HG03159 (cell line): Measurements from ENCODE around the gene ZNF407.

Source experiments
- ATAC-seq: cut with Tn5 transposase; IDR thresholded peaks from one replicate; pipeline ENCODE4 v1.9.1; 2021; ENCODE audit warnings: mild to moderate bottlenecking, moderate library complexity; ENCODE audit not compliant: unreplicated experiment

ZNF407 gene

DNA sequence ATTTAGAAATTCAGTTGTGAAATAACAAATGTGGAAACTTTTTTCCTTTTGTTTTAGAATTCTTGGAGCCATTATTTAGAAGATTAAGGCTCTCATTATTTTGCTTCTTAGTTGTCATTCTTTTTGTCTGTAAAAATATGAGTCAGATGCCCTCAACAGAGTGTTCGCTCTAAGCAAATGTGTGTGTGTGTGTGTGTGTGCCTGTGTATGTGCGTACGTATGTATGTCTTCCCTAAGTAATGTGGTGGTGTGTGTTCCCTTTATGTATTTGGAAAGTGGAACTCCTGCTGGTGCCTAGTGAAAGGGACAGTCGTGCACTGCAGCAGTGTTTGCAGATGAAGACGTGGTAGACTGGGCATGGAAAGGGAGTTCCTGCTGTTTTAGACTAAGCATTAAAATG is 27.5 kb downstream of the ZNF407 start:
- ATAC-seq = no peak

DNA sequence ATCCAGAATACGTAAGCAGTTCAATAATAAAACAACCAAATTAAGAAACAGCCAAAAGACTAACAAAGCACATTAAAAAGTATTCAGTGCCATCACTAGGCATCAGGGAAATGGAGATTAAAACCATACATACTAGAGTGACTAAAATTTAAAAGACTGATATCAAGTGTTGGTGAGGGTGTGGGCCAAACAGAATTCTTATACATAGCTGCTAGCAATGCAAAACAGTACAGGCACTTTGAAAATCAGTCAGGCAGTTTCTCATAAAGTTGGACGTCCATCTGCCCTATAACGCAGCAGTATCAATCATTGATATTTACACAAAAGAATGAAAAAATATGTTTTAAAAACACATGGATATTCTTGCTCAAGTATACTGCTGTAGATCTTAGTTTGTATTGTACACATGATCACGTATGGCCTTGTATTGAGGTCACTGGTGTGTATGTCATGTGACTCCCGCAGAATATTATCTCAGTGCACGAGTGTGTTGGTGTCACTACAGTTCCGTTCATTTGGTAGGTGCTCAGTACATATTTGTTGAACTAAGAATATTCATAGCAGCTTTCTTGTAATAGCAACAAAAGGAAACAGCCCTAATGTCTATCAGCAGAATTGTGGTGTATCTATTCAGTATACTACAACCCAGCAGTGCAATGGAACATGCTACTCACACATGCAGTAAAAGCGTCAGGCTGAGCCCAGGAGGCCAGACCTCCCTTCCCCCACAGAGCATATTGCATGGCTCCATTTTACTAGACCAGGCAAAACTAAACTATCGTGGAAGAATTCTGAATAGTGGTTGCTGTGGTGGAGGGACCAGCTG is 28.6 kb downstream of the ZNF407 start:
- ATAC-seq = no peak

DNA sequence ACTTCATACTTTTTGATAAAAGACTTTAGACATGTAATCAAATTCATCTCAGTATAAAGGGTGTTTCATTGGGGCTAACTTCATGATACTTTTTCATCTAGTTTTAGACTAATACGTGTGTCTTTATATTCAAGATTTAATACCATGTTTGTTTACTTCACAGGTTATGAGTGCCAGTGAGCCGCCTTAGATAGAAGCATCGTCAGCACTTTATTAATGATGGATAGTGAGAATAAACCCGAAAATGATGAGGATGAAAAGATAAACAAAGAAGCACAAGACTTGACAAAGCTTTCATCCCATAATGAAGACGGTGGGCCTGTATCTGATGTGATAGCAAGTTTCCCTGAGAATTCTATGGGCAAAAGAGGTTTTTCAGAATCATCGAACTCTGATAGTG is 33.1 kb downstream of the ZNF407 start:
- ATAC-seq = no peak

DNA sequence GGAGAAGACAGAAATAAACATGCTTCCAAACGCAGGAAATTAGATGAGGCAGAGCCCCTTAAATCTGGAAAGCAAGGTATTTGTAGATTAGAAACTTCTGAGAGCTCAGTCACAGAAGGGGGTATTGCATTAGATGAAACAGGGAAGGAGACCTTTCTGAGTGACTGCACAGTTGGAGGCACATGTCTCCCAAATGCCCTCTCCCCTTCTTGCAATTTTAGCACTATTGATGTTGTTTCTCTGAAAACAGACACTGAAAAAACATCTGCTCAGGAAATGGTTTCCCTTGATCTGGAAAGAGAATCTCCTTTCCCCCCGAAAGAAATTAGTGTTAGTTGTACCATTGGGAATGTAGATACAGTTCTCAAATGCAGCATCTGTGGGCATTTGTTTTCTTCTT is 33.5 kb downstream of the ZNF407 start:
- no peak for ATAC-seq

DNA sequence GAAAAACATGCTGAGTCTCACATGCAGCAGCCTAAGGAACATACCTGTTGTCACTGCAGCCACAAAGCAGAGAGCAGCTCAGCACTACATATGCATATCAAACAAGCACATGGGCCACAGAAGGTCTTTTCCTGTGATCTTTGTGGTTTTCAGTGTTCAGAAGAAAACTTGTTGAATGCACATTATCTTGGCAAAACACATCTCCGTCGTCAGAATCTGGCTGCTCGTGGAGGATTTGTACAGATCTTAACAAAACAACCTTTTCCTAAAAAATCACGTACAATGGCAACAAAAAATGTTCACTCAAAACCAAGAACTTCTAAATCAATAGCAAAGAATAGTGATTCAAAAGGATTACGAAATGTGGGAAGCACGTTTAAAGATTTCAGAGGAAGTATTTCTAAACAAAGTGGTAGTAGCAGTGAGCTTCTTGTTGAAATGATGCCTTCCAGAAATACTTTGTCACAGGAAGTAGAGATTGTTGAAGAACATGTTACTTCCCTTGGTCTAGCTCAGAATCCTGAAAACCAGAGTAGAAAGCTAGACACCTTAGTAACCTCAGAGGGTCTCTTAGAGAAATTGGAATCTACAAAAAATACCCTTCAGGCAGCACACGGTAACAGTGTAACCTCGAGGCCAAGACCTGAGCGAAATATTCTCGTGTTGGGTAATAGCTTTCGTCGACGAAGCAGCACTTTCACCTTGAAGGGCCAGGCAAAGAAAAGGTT is 34.1 kb downstream of the ZNF407 start:
- ATAC-seq = no peak

DNA sequence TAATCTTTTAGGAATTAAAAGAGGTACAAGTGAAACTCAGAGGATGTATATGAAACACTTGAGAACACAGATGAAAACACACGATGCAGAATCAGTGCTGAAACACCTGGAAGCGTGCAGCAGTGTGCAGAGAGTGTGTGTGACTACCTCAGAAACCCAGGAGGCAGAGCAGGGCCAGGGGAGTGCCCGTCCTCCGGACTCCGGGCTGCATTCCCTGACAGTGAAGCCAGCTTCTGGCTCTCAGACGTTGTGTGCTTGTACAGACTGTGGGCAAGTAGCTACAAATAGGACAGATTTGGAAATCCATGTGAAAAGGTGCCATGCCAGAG is 34.6 kb downstream of the ZNF407 start:
- ATAC-seq = no peak

DNA sequence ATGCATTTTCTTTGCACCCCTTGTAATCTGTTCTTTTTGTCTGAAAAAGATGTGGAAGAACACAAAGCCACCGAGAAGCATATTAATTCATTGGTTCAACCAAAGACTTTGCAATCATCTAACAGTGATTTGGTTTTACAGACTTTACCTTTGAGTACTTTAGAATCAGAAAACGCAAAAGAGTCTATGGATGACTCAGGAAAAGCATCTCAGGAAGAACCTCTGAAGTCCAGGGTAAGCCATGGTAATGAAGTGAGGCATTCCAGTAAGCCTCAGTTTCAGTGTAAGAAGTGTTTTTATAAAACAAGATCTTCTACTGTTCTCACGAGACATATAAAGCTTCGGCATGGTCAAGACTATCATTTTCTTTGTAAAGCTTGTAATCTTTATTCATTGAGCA is 35.2 kb downstream of the ZNF407 start:
- ATAC-seq = no peak

DNA sequence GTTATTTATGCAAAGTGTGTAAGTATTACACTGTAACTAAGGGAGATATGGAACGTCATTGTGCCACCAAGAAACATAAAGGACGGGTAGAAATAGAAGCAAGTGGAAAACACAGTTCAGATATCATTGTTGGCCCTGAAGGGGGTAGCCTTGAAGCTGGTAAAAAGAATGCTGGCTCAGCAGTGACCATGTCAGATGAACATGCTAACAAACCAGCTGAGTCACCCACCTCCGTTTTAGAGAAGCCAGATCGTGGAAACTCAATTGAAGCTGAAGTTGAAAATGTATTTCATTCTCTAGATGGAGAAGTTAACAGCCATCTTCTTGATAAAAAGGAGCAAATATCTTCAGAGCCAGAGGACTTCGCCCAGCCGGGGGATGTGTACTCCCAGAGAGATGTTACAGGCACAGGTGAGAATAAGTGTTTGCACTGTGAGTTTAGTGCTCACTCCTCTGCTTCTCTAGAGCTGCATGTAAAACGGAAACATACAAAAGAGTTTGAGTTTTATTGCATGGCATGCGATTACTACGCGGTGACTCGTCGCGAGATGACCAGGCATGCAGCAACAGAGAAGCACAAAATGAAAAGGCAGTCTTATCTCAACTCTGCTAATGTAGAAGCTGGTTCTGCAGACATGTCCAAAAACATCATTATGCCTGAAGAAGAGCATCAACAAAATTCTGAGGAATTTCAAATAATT is 36.1 kb downstream of the ZNF407 start:
- no peak for ATAC-seq

DNA sequence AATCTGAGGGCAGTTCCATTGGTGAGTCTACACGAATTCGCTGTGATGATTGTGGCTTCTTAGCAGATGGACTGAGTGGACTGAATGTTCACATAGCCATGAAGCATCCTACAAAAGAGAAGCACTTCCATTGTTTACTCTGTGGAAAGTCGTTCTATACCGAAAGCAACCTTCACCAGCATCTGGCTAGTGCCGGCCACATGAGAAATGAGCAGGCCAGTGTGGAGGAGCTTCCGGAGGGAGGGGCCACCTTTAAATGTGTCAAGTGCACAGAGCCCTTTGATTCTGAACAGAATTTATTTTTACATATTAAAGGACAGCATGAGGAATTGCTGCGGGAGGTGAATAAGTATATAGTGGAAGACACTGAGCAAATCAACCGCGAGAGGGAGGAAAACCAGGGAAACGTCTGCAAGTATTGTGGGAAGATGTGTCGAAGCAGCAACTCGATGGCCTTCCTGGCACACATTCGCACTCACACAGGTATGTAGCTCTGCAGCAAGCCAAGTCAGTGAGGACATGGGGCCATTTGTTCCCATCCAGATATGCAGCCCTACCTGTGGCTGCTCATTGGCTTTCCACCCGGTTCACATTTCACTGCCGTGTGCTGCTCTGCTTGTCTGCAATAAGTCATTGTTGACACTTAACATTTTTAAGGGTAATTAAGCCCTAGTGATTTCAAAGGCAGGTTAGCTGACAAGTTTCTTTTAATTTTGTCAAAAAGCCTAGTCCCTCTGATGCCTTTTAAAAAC is 37.7 kb downstream of the ZNF407 start:
- ATAC-seq = no peak

DNA sequence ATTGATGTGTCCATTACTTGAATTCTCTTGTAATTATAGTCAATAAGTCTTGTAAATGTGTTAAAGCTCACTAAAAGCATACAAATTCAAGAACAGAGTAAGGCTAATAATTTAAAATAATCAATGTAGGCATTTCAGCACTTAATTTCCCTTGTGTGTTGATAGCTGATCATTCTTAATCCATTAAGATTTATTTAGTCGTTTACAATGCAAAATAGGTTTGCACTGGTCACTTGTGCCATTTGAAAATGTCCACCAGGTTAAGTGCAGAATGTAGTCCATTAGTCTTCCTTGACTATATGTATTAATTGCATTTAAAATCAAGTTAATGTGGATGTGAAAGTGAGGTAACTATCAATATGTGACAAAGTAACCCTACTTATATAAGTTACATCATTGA is 39.4 kb downstream of the ZNF407 start:
- no peak for ATAC-seq

DNA sequence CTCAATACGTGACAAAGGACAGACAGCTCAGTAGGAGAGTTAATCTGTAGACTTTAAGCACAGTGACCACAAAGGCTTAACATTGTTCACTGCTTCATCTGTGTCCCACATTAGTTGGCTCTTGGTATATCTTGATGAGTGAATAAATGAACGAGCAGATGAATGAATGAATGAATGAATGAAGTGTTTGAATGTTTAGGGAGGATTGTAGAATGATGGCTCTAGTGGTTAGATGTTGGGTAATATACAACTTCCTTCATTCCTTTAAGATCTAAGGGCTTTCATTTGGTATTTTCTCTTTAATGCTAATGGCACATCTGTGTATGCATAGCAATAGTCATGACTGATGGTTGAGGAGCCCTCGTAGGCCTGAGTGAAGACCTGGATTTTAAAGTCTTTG is 40.5 kb downstream of the ZNF407 start:
- no peak for ATAC-seq

DNA sequence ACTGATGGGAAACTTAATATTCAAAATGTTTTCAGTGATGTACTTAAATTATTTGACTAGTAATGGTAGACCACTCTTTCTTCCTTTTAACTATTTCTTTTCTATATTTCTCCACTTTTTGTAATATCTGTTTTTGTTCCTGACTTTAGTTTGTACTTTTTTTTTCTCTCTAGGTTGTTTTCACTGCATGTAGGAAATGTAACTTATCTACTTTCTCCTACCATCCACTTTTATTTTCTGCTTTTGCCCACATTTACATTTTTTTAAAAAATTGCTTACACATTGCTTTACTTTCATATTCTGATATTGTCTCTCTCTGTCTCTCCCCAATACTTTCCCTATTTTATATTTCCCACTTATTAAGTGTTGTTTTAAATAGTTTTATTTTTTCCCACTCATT is 47.0 kb downstream of the ZNF407 start:
- no peak for ATAC-seq

DNA sequence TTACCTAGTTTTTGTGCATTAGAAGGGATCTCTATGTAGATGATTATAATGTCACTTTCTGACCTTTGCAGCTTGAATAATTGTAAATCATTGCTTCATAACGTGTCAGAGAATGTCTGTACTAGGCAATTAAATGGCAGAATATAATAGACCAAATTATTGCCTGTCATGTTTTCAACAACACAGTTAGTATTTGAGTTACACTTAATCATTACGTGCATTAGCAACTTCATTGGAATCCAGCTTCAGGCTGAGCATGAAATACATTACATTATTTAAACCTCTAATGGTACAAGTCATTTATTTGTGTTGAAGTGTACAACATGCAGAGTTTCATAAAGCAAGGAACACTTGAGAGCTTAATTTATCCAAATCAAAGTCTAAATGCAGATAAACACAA is 48.0 kb downstream of the ZNF407 start:
- ATAC-seq = no peak

DNA sequence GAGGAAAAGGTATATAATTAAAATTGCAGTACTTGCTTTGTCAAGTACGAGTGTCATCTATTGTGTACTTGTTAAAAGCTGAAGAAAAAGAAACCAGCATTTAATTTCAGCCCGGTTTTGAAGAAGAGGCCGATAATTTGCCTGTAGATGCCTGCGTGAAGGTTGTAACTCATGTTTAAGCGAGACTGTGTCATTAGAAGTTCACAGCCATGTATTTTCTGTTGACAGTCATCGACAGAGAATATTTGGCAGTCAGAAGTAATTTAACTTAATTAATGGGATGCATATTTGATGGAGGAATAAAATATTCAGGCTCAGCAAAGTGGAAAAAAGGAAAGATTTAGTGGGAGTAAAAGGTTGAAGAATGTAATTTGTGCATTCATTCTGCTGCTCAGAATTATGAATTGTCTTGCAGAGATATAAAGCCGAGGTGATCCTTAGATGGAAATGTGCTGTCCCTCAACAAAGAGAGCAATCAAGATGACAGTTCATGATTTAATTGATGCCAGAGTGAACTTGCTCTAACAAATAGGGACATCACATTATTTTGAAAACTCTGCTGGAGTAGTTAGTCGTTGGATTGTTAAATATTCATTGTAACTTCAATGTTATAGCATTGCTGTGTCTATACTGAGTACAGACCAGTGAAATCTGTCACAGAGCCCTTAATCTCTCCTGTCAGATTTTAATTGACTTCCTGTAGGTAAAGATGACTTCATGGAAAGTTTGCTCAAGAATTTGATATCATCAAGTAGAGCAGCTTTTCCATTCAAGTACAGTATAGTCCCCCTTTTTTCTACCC is 53.9 kb downstream of the ZNF407 start:
- no peak for ATAC-seq

DNA sequence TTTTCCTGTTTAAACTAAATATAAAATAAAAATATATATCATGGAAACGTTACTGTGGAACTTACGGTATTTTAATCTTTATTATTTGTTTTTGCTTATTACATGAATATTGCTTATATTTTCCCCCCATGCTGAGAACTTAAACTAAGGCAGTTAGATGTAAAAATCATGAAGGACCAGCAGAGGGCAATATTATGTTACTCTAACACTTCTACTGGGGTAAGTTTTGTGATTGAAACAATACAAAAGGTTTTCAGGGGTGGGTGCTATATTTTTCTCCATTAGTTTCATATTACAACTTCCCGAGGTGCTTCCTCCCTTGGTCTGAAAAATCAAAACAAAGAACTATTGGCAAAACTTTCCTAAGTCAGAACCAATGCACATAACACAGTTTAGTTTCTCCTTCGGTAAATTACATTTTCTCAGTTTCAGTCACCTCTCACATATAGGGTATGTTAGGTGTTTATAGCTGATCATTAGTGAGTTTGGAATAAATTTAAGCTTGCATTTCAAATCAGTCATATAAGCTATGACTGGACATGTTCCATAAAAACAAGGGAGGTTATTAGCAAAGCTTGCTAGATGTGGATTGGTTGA is 54.8 kb downstream of the ZNF407 start:
- peak; percentile 63 for ATAC-seq

DNA sequence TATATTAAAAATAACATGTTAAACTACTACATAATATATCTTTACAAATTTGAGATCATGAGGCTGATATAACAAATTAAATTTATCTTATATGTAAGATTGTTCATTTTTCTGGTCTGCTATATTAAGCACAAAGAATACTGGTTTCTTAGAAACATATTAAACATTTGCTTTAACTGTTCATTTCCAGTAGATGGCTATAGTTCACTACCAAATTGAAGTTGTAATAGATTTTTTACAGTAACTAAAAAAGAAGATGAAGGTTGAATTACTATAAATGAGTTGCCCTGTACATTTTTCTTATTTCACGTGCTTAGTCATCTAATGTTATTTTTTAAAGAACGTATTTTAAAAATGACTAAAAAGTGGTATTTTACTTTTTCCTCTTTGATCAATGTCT is 57.0 kb downstream of the ZNF407 start:
- no peak for ATAC-seq

DNA sequence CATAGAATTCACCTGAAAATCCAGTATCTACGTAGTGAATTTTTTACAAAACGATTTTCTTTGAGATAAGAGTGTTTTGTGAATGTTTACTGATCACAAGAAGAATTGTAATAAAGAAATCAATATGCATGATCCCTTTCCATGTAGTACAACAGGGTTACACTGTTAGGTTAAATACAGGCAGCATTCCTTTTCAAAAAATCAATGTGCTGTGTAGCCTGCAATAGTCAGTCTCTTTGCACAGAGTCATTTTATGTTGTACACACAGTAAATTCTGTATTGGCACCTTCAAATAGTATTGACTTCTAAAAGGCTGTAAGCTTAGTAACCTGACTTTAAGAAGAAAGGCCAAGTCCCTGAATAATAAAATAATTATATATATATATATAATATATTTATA is 63.3 kb downstream of the ZNF407 start:
- no peak for ATAC-seq

DNA sequence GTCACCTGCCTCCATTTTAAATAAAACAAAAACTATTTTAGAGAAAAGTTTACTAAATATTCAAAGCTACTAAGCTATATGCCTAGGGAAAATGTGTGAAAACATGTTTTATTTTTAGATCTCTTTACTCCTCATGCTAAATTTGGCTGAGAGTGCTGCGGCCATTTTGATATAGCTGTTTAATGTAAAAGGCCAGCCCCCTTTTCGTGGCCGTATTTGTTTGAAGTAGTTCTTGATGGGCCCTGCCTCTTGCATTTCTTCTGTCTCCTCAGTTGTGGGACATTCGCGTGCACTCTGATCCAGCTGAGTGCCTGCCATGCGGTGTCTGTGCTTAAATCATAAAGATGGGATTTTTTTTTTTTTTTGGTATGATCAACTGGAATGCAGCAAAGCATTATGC is 64.0 kb downstream of the ZNF407 start:
- ATAC-seq = no peak

DNA sequence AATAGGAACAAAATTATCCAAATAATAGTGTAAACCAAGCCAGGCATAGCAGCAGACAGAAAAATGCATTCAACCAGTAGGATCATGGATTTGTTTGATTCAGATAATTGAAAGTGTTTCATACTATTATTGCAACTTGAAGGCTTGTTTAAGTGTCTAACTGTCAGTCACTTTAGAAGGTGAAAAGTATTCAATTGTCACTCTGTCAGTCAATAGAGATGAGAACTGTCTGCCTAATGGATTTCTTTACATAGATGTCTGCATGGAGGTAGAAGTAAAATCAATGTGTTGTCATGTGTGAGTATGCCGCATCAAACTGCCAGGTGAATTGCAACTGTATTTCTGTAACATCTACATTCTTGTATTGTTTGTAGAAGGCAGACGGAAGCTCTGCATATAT is 65.0 kb downstream of the ZNF407 start:
- ATAC-seq = no peak

DNA sequence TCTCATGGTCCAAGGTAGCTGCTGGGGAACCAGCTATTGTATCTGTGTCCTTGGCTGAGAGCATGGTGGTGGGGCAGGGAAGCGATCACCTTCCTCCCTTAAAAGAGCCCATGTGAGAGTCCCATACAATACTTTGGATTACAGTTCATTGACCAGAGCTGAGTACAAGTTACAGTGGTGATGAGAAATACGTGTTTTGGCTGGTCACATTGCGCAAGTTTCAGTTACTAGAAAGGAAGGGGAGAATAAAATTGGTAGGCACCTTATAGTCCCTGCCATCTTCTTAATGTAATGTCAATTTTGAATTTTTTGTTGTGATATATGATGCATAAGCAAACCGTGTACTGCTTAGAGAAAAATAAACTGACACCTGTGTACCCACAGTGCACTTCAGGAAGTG is 67.7 kb downstream of the ZNF407 start:
- no peak for ATAC-seq
